Measurements from ENCODE around the gene WDR41.
"Not testable (repeated sequence)": the region's sequence is repeated elsewhere in the genome, so short reads cannot be mapped to it uniquely, and the experiment has no call there.

The WDR41 gene

DNA sequence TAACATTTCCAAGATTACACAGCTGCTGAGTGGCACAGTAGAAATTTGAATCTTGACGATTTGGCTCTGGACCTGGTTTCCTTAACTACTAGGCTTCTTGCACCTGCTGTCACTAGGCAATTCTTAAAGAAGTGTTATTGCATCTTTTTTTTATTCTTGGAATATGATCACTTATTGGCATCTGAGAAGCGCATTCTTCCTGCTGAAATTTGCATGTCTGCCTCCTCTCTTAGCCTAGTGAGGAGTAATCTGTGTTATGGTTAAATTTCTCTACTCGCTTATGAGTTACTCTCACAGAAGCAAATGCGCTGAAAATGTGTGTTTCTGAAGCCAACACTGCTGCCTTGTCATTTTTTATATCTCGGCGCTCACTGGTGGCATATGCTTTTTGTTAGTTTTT lies 89.3 kb downstream of the WDR41 start:
- ATAC-seq: no peak

DNA sequence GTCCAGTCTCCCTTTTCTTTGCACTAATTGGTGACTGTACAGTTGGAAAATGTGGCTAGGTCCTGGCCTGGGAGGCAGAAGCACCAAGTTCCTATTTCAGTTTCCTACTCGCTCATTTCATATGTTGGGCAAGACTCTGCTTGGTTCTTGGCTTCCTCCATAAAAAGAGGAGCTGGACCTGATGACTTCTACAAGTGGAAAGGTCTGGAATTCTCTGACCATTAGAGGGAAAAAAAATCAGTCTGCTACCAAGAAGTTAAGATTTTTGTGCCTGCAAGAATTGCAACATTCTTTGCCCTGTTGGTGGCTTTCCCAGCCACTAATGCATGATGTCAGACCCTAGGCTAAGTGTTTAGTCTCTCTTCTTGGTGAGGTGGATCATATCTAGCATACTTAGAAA lies 91.5 kb downstream of the WDR41 start:
- no peak for ATAC-seq

DNA sequence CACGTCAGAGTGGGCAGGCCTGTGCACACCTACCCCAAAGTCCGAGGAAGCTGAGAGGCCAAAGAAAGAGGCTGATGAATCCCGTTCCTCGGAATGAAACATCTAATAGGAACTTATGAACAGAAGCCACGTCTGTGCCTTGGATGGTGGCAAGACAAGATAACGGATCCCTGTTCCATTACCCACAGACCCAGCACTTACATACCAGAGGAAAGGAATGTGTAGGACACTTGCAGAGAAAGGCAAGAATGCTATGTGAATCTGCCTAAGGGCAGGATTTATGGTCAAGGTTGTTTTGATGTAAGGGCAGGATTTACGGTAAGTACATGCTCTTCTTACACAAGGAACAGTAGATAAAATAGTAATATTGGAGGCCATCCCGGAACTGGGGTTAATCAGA lies 93.2 kb downstream of the WDR41 start:
- ATAC-seq: no peak

DNA sequence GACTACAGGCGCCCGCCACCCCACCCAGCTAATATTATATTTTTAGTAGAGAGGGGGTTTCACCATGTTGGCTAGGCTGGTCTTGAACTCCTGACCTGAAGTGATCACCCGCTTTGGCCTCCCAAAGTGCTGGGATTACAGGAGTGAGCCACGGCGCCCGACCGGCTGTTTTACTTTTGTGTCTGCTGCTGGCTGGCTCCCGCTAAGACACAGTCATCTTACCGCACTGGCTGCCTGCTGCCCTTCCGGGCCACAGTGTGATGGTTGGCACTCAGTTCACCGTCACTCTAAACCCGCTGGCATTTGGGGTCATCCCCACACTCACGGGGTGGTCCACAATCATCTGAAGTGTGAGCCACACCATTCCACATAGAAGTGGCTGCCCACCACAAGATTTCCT lies 93.7 kb downstream of the WDR41 start:
- ATAC-seq: no peak

DNA sequence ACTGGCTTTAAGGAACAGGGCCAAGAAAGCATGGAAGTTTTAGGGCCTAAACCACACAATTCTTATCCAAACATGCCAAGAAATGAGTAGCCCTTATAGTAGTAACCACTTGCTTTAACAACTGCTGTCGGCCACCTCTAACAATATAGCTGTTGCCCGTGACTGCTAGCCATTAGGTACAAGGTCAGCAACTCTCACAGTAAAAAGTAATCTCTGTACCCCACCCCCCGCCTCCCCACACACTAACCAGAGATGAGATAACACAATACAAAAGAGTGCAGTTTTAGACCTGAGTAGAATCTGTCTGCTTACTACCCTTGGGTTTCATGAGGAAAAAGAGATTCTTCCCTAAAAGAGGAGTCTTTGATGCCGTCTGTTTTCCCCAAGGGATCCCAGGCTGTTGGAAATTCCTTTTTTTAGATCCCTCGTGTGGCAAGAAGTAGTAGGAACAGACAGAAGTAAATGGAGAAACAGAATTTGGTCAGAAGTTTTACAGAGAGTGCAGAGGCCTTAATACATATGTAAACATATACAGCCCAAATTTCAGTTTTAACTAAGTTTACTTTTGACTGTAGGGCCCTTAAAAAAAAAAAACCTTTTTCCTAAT lies 94.3 kb downstream of the WDR41 start:
- no peak for ATAC-seq

DNA sequence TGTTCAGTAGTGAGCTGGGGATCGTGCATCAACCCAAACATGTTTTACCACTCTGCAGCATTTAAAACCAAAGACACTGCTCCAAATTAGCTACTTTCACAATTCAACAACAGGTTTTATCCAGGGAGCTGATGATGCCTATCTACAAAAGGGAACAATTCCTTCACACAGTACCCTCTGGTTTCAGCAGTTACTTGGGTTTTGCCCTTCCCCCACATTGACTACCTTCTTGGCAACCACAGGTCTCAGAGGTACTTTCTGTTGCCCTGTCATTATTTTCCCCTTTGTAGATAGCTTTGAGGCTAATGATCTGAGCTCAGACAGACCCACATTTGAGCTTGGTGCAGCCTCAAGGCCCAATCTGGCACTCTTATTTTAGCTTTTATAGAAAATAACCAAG lies 96.1 kb downstream of the WDR41 start:
- ATAC-seq: no peak

DNA sequence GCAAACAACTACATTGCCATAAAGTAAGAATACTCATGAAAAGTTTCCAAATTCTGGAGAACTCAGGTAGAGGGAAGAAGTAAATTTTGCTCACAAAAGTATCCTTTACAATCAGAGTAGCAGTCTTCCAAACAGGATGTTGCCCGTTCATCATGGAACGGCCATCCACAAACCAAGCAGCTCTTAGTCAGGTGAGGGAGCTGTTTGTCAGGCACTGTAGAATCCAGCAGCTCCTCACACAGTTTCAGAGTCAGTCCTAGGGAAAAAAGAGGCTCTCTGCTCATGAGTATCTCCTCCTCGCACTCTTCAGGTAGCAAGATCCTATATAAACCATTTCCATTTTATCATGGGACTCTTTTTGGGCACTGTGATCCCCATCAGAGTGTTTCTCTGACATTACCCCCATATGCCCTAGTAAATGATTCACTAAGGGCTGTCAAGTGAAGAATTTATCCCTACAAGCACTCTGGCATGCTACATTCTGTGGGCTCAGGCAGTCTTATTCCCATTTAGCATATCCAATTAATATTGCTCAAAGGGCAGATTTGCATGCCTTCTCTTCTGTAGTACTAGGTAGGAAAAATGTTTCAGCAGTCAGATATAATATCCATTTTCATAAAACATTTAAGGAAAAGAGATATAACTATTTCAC lies 97.9 kb downstream of the WDR41 start:
- no peak for ATAC-seq

DNA sequence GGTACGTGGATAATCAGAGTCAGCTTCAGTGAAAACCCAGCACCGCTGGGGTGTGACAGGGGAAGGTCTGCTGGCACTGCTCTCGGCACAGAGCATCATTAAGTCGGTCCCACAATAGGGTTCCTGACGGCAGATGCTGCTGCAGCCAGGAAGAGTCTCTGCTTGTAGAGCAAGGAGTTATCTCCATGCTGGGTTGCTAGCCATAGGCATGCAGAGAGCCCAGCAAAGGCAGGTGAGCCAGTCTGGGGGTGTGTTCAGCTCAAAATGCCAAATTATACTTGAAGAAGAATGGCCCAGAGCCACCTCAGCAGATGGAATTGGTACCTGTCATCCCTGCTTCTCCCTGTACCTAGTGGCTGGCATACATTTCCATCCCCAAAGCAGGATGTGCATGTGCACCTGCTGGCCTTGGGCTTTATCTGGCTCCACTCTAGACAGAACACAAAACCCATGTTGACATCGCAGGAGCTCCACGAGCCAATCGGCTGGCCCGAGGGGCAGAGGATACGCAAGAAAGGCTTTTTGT lies 100.8 kb downstream of the WDR41 start:
- ATAC-seq: no peak

DNA sequence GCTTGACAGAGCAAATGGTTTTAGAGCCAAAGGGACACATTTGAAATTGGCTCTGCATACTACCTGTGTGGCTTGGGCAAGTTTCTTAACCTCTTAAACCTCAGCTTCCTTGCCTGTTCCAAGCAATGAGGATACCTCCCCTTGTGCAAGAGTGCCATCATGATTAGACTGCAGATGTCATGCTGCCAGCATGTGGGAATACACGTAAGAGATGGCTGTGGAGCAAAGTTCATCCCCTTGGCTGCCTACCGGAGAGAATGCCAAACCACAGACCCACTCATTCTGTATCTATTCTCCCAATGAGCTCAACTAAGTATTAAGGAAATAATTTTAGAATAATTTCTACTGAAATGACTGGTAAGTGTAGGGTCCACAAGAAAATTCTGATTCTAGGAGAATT lies 101.3 kb downstream of the WDR41 start:
- ATAC-seq: no peak

DNA sequence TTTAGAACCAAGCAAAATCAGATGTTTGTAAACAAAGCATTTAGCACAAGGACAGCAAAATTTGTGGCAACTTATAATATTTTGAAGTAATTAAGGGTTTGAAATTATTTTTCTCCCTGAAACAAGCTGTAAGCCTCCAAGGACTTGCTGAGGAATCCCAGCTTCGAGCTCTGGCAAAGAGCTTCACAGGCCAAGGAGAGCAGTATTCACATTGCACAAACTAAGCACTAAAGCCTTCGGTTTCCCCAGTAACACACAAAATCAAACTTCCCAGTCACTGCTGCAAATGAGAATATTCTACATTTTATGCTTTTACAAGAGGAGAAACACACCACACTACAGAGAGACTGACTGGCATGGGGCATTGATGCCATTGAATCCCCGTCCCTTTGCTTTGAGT lies 101.9 kb downstream of the WDR41 start:
- ATAC-seq: no peak

DNA sequence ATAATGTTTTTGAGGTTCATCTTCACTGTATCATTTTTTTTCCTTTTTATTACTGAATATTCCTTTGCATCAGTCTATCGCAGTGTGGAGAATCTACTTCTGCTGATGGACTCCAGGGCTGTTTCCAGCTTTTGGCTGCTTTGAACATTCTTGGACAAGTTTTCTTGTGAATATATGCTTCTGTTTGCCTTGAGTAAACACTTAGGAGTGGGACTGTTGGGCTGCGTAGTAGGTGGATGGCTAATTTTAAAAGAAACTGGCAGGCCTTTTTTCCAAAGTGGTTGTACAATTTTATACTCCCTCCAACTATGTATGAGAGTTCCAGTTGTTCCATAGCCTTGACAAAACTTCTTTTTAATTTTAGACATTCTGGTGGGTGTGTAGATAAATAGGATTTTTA lies 102.4 kb downstream of the WDR41 start:
- ATAC-seq: no peak

DNA sequence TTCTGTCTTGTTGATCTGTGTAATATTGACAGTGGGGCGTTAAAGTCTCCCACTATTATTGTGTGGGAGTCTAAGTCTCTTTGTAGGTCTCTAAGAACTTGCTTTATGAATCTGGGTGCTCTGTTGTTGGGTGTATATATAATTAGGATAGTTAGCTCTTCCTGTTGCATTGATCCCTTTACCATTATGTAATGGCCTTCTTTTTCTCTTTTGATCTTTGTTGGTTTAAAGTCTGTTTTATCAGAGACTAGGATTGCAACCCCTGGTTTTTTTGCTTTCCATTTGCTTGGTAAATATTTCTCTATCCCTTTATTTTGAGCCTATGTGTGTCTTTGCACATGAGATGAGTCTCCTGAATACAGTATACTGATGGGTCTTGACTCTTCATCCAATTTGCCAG lies 105.8 kb downstream of the WDR41 start:
- not testable (repeated sequence) for ATAC-seq

DNA sequence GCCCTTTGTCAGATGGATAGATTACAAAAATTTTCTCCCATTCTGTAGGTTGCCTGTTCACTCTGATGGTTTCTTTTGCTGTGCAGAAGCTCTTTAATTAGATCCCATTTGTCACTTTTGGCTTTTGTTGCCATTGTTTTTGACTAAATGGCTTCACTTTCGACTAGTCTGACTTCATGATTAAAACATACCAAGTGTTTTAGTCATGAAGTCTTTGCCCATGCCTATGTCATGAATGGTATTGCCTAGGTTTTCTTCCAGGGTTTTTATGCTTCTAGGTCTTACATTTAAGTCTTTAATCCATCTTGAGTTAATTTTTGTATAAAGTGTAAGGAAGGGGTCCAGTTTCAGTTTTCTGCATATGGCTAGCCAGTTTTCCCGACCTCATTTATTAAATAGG lies 108.8 kb downstream of the WDR41 start:
- ATAC-seq: not testable (repeated sequence)

Measured in activated CD4-positive, CD25-positive, alpha-beta regulatory T cell treated with anti-CD3 and anti-CD28 coated beads, Interleukin-2, amount 50 U/mL, for 24 hours (primary cell).